SIG-M5 treated with dmso at 0.1 percent for 504 hours (cell line): ENCODE data around the gene CDH11.

Experiments
- DNase-seq: peaks from one replicate; lab custom pipeline; 2025; ENCODE audit not compliant: unreplicated experiment; lab: John Stamatoyannopoulos, UW

CDH11 gene

DNA sequence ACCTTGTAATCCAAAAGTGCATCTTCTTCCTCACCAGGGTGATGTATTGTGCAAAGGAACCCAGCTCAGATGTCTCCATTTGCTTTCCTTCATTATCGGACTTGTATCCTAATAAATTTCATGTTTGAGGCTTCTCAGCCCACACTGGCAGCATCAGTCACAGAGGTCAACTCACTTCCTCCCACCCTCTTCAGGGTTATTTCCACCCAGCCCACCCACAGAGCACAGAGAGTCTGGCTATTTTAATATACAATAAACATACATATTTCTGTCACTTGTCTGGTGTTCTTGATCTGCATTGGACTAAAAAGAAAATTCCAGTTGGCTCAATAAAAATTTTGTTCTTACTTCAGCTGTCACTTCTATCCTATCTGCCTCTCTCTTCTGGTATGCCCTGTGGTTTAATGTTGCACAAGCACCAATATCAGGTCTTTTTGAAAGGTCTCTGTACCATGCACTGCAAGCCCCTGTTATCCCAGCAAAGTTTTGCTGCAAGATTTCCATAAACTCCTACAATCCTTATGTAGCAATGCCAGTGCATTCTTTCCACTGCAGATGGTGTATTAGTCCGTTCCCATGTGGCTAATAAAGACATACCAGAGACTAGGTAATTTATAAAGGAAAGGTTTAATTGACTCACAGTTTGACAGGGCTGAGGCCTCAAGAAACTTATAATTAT lies 201.8 kb downstream of the CDH11 start:
- no peak for DNase-seq

DNA sequence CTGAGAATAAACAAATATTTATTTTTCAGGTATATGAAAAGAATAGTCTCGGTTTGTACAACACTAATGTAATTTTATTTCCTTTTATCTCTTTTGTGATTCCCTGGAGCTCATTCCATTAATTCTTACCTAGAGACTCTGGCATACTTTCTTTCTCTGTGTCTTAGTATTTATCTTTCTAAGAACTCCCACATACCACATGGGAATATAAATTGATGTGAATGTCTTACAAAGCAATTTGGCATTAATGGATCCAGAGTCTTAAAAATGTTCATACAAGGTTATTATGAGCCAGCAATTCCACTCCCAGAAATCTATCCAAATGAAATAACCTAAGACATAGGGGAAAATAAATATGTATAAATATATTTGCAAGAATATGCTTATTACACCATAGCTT lies 202.7 kb downstream of the CDH11 start:
- no peak for DNase-seq

DNA sequence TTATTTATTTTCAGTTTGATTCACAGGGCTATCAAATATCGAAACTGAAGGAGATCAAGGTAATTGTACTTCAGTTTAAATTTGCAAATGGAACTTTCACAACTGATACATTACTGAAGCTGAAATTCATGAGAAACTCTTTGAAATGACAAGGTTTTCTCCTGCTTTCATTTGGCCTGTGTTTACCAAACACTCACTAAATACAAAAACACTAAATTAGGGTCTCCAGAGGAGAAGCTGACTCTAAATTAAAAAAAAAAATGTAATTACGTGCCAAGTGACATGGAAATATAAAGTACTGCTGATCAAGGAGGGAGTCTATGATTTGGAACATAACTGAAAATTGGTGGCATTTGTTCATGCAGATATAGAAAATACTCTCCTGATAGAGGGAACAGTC lies 205.8 kb downstream of the CDH11 start:
- no peak for DNase-seq

DNA sequence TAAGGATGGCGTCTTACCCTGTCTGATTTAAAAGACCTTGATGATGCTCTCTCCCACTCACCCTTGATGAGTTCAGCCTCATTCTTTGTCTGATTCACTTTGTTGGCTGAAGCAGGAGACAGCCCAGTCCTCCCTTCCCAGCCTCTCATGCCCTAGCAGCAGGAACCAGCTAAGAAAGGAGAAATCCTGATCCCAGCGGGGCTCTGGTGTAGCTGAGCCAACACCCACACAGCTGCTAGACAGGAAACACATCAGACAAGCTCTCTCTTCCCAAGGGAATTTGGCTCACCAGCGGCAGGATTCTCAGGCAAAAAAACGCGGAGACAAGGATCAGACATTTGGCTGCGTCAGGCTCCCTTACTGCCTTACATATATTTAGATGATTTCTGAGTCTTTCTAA lies 211.5 kb downstream of the CDH11 start:
- DNase-seq, result no peak

DNA sequence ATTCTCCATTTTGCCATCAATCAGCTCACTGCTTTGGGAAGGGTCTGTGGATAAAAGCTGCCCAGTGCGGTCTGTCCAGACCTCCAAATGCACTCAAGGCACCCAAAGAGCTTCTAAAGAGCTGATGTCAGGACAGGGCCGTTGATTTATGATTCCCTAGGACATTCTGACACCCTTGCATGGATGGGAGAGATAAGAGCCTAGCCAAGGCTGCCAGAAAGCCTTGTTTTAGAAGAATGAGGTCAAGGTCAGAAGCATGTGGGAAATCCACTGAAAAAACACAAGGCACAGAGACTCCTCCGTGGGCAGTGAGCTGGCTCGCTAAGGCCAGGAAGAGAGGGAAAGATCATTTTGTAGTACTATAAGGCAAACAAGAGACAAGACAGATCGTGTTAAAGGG lies 214.0 kb downstream of the CDH11 start:
- no peak for DNase-seq

DNA sequence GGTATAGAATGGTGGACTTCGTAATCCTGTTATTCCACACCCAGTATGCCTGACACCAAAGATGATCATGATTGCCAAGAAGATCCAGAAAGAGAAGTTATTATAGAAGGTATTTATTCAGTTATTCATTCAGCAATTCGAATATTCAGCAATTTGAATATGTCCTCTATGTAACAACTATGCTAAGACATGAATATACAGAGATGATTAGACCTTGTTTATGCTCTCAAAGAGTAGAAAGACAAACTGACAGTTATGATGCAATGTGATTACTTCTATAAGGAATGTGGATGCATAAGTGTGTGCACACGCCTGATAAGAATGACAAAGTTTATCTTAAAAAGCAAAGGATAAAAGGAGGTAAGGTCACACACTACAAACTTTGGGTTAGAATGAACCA lies 218.1 kb downstream of the CDH11 start:
- no peak for DNase-seq

DNA sequence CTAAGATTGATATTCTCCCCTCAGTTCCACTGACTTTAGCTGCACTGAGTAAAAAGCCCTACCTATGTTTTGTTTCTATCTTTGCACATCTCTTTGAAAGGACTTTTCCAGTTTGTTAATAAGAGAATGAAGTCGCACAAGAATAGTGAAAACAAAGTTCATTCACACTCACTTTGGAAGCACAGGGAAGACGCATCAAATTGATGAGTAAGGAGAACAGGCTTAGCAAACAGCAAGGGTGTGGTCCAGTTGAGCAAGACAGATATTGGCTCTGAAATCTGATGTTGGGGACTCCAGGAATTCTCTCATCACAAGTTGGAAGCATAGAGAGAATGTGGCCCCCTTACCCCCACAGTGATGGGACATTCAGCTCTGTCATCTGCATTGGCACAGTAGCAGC lies 221.3 kb downstream of the CDH11 start:
- DNase-seq, result no peak

DNA sequence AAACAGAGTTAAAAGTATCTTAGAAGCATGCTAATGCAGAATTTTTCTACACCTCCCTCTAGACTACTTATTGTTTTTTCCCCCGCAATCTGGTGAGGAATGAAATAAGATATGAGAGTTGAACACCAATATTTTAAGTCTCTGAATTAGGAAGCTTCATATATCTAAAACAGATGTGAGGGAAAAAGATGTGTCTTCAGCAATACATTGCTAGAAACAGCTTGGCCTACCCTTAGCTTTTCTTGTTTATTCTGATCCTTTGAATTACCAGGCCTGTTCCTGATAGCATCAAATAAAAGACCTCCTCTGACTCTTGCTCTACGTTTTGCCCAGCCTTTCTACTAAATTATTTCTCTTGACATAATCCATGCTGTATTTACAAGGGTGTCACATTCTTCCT lies 221.8 kb downstream of the CDH11 start:
- DNase-seq, result no peak

DNA sequence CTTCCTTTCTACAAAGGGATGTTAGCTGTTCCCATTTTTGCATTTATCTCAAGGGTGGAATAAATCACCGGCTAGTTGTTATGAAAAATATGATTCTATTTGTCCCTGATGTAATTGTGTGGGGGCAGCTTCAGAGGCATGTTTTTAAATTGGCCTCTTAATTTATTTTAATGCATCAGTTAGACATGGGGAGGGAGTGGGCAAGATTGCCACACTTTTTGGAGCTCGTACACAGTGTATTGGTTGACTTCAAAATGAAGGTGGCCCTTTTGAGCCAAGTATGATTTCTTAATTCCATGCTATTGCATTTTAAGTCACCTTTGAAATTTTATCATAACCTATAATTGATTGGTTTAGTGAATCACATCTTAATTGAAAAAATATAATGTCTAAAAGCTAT lies 223.7 kb downstream of the CDH11 start:
- DNase-seq, result no peak
